Stimulated activated CD4-positive, alpha-beta T cell treated with anti-CD3 and anti-CD28 coated beads, Interleukin-1b, Interleukin-23, amount 100 ng/mL, for 24 hours (primary cell): ENCODE results near the gene MYL11.

Experiments used
- DNase-seq, 4 experiments: peaks; one replicate each; pipeline ENCODE4 v3.0.0-alpha.2; 2020; ENCODE audit warnings: low read depth in 4 of 4, low spot score in 1 of 4

Gene MYL11

DNA sequence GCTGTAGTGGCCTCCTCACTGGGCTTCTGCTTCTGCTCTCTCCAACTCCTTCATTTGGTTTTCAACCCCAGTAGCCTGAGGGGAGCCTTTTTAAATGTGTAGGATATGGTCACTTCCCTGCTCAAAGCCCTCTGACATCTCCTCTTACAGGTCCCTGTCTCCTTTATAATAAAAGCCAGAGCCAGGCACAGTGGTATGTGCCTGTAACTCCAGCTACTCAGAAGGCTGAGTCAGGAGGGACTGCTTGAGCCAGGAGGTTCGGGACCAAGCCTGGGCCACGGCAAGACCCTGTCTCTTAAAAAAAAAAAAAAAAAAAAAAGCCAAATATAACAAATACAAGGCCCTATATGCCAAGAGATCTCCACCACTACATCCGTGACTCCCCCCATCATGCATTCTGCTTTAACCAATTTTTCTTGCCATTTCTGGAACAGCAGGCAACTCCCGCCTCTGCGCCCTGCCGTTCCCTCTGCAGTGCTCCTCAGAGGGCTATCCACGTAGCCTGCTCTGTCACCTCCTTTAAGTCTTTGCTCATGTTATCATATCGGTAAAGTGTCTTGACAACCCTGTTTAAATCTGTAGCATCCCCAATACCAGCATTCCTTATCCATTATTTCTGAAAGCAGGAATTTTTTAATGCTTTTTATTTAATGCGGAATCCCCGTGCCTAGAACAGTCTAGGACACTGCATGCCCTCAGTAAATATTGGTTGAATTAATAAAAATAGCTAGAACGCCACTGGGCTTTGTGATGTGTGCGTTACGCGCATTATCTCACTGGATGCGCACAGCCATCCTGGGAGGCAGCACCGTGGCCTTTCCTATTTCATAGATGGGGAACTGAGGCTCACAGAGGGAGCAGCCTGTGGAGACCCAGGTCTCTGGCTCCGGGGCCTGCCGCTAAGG is 42.3 kb downstream of the MYL11 start:
- DNase-seq, result no peak

DNA sequence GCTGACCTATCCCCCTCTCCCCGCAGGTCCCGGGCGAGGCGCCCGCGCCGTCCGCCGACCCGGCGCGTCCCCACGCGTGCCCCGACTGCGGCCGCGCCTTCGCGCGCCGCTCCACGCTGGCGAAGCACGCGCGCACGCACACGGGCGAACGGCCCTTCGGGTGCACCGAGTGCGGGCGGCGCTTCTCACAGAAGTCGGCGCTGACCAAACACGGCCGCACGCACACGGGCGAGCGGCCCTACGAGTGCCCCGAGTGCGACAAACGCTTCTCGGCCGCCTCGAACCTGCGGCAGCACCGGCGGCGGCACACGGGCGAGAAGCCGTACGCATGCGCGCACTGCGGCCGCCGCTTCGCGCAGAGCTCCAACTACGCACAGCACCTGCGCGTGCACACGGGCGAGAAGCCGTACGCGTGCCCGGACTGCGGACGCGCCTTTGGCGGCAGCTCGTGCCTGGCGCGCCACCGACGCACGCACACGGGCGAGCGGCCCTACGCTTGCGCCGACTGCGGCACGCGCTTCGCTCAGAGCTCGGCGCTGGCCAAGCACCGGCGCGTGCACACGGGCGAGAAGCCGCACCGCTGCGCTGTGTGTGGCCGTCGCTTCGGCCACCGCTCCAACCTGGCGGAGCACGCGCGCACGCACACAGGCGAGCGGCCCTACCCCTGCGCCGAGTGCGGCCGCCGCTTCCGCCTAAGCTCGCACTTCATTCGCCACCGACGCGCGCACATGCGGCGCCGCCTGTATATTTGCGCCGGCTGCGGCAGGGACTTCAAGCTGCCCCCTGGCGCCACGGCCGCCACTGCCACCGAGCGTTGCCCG is 43.1 kb downstream of the MYL11 start:
- peak in 3 of 4 experiments; percentile 69 to 82 (median 79) for DNase-seq

DNA sequence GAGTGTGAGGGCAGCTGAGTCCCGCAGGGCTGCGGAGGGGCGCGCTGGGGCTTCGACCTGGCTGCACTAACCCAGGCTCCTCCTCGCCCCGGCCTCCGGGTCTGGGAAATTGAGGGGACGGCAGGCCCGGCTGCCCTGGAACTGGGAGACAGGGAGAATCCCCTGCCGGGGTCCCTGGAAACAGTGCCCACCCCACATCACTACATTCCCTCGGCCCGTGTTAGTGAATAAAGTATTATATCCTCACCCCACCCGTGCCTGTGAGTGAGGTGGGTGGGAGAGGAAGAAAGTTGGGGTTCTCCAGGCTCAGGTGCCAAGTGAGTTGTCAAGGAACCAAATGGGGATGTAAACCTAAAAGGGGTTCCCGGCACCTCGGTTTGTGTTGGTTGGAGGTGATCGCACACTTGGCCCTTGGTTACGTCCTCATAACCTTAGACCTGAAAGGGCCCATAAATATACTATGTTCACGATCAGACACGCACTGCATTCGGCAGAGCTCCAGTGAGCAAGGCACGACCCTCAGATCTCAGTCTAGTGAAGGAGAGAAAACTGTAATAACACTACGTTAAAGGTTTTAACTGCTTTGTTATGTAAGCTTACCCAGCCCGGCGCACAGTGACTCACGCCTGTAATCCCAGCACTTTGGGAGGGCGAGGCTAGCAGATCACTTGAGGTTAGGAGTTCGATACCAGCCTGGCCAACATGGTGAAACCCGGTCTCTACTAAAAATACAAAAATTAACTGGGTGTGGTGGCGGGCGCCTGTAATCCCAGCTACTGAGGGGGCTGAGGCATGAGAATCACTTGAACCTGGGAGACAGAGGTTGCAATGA is 44.0 kb downstream of the MYL11 start:
- DNase-seq, result no peak

DNA sequence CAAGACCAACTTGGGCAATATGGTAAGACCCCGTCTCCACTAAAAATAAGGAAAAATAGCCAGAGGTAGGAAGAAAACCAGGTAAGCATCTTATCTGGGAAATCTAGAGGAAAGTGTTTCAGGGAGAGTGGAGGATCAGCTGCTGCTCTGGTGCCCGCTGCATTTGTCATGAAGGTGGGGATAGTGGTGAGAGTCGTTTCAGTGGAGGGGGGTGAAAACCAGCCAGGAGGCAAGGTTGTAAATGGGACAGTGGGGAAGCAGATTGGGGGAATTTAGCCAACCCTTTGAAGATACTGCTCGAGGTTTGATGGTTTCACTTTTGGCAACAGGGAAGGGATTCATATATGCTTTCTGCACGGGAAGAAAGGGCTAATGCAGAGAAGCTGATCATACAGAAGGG is 46.4 kb downstream of the MYL11 start:
- DNase-seq, result no peak
